Peyer's patch (tissue), 4 donors: ENCODE data around the gene ARHGAP12. TPM values are rescaled to one million over a fixed set of nuclear protein-coding genes. Genes with fewer than 3 reads are reported as not detected.

ENCODE experiments used
- DNase-seq, 3 donors: peaks; one replicate each; pipeline ENCODE4 v3.0.0-alpha.2; 2017 to 2019
- H3K27ac ChIP-seq, 4 donors: fragments of 200-600 bp; sonication (generic); one replicate each; pipeline ENCODE4 v1.5.1; 2016 to 2019
- H3K27me3 ChIP-seq, 2 donors: fragments of 200-600 bp; sonication (generic); one replicate each; pipeline ENCODE4 v1.5.1; 2019
- H3K36me3 ChIP-seq, 3 donors: fragments of 200-600 bp; sonication (generic); one replicate each; pipeline ENCODE4 v1.5.1; 2016 to 2019
- H3K4me1 ChIP-seq, 4 donors: fragments of 200-600 bp; sonication (generic); one replicate each; pipeline ENCODE4 v1.5.1; 2016 to 2019
- H3K4me3 ChIP-seq, 4 donors: fragments of 200-600 bp; sonication (generic); 1 replicate in 3 of 4; 2 replicates in 1 of 4; pipeline ENCODE4 v1.5.1; 2016 to 2019; ENCODE audit warnings: mild to moderate bottlenecking in 1 of 4
- H3K9me3 ChIP-seq, 4 donors: fragments of 200-600 bp; sonication (generic); one replicate each; pipeline ENCODE4 v1.5.1; 2016 to 2019; ENCODE audit warnings: mild to moderate bottlenecking in 1 of 4
- POLR2A ChIP-seq, 2 donors: fragments of 450-650 bp; IDR thresholded peaks; one replicate each; pipeline ENCODE4 v1.5.1; 2017; ENCODE audit warnings: antibody characterized with exemption in 2 of 2, mild to moderate bottlenecking in 2 of 2, moderate library complexity in 2 of 2
- total RNA-seq, 4 donors: library from RNA; depleted of rRNA; stranded (reverse); fragments of >200 nt; gene quantifications; one replicate each; pipeline ENCODE4 v1.1.0, GENCODE V29; 2016
- TF ChIP-seq, protein P1 (sequence below), 6 experiments: fragments of 450-650 bp in 4 of 6; fragments of 200-600 bp in 2 of 6; sonication (generic) in 1 of 6; IDR thresholded peaks; one replicate each; pipeline ENCODE4 v1.5.1; 2017 to 2019; ENCODE audit warnings: antibody characterized with exemption in 6 of 6, mild to moderate bottlenecking in 3 of 6, moderate library complexity in 1 of 6

Gene ARHGAP12
- total RNA-seq, 4 donors from 2014 or later = 46.7 to 56.9 (median 52.4) TPM

GRCh38 chr10:31923389-31923788, 5.2 kb downstream of the ARHGAP12 start:
- Histone ChIP-seq H3K4me3 (no peak overlapping the region), H3K27me3 (no peaks in the 10 kb centered on the region), H3K9me3 (no peaks in the 10 kb centered on the region), H3K4me1 (peaks cover 0 to 13% (median 5%) of the 10 kb centered on the region in 4 donors), H3K36me3 (no peaks in the 10 kb centered on the region), H3K27ac (no peak overlapping the region)
- TF ChIP-seq, protein P1, sequence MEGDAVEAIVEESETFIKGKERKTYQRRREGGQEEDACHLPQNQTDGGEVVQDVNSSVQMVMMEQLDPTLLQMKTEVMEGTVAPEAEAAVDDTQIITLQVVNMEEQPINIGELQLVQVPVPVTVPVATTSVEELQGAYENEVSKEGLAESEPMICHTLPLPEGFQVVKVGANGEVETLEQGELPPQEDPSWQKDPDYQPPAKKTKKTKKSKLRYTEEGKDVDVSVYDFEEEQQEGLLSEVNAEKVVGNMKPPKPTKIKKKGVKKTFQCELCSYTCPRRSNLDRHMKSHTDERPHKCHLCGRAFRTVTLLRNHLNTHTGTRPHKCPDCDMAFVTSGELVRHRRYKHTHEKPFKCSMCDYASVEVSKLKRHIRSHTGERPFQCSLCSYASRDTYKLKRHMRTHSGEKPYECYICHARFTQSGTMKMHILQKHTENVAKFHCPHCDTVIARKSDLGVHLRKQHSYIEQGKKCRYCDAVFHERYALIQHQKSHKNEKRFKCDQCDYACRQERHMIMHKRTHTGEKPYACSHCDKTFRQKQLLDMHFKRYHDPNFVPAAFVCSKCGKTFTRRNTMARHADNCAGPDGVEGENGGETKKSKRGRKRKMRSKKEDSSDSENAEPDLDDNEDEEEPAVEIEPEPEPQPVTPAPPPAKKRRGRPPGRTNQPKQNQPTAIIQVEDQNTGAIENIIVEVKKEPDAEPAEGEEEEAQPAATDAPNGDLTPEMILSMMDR (IDR thresholded peaks at IDR 0.05) = no peak
- TF ChIP-seq POLR2A (IDR thresholded peaks at IDR 0.05) = no peak
- no peak for DNase-seq

DNA sequence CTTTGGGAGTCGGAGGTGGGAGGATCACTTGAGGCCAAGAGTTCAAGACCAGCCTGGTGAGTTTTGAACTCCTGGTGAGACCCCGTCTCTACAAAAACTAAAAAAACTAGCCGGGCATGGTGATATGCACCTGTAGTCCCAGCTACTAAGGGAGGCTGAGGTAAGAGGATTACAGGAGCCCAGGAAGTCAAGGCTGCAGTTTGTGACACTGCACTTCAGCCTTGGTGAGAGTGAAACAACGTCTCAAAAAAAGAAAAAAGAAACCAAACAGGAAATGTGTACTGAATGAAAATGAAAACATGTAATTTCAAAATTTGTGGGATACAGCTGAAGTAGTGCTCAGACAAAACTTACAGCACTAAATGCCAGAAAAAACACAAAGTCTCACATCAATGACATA, 7.6 kb downstream of the ARHGAP12 start:
- Histone ChIP-seq H3K36me3 (no peaks in the 10 kb centered on the region), H3K9me3 (no peaks in the 10 kb centered on the region), H3K4me1 (peaks cover 0 to 7% (median under 1%) of the 10 kb centered on the region in 4 donors), H3K4me3 (no peak overlapping the region), H3K27ac (no peak overlapping the region), H3K27me3 (no peaks in the 10 kb centered on the region)
- DNase-seq = no peak
- no peak for TF ChIP-seq POLR2A (IDR thresholded peaks at IDR 0.05)
- TF ChIP-seq, protein P1 (IDR thresholded peaks at IDR 0.05) = no peak

DNA sequence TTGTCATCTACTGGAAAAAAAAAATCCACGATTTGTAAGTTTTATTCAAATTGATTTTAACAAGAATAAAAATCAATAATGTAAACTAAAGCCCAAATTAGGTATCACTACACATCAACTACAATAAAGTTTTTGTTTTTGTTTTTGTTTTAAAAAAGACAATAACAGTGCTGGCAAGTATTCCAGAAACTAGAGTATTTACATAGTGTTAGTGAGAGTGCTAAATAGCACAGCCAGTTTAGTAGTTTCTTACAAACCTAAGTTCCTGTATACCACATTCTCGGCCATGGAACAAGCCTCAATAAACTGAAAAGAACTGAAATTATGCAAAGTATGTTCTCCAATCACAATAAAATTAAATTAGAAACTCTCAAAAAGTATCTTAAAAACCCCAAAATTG, 8.1 kb downstream of the ARHGAP12 start:
- H3K4me1 ChIP-seq = peaks cover 0 to 5% (median 0%) of the 10 kb centered on the region in 4 donors
- DNase-seq = no peak

GRCh38 chr10:31918671-31919409, 9.8 kb downstream of the ARHGAP12 start:
- Histone ChIP-seq H3K4me1 (peaks cover 0 to 5% (median 0%) of the 10 kb centered on the region in 4 donors), H3K9me3 (no peaks in the 10 kb centered on the region), H3K4me3 (no peak overlapping the region), H3K36me3 (no peaks in the 10 kb centered on the region), H3K27me3 (no peaks in the 10 kb centered on the region), H3K27ac (no peak overlapping the region)
- TF ChIP-seq, protein P1 (IDR thresholded peaks at IDR 0.05) = no peak
- no peak for TF ChIP-seq POLR2A (IDR thresholded peaks at IDR 0.05)
- no peak for DNase-seq

More for the DNA sequence above, 8.1 kb downstream of the ARHGAP12 start:
- Histone ChIP-seq H3K36me3 (no peaks in the 10 kb centered on the region), H3K27ac (no peak overlapping the region), H3K9me3 (no peaks in the 10 kb centered on the region), H3K27me3 (no peaks in the 10 kb centered on the region), H3K4me3 (no peak overlapping the region)
- TF ChIP-seq POLR2A (IDR thresholded peaks at IDR 0.05) = no peak
- TF ChIP-seq, protein P1 (IDR thresholded peaks at IDR 0.05) = no peak

- H3K4me1 ChIP-seq = peaks cover 0 to 12% (median 0%) of the 10 kb centered on the region in 4 donors
- H3K27me3 ChIP-seq = no peaks in the 10 kb centered on the region
- H3K9me3 ChIP-seq = no peaks in the 10 kb centered on the region
- no peaks in the 10 kb centered on the region for H3K36me3 ChIP-seq
- no peak for TF ChIP-seq POLR2A (IDR thresholded peaks at IDR 0.05)
- TF ChIP-seq, protein P1 (IDR thresholded peaks at IDR 0.05) = no peak
- H3K27ac ChIP-seq = no peak overlapping the region
- no peak overlapping the region for H3K4me3 ChIP-seq
- DNase-seq = no peak
Observed at GRCh38 chr10:31914370-31914769, 14.3 kb downstream of the ARHGAP12 start.
